KMS-11 (cell line): ENCODE data around the gene OXSR1.

Experiments
- H2AFZ ChIP-seq: fragments of 200-600 bp; sonication (generic); 2 replicates; pipeline ENCODE4 v1.6.1; 2016; ENCODE audit warnings: antibody characterized with exemption, mixed run types, low read depth
- H3K27ac ChIP-seq: fragments of 200-600 bp; sonication (generic); 2 replicates; pipeline ENCODE4 v1.6.1; 2016; ENCODE audit warnings: mild to moderate bottlenecking, mixed run types
- H3K27me3 ChIP-seq: fragments of 200-600 bp; sonication (generic); 2 replicates; pipeline ENCODE4 v1.6.1; 2017; ENCODE audit warnings: mild to moderate bottlenecking, low read depth, mixed run types, moderate library complexity; ENCODE audit not compliant: insufficient read depth
- H3K36me3 ChIP-seq: fragments of 200-600 bp; sonication (generic); 2 replicates; pipeline ENCODE4 v1.6.1; 2017; ENCODE audit warnings: mild to moderate bottlenecking, mixed run types; ENCODE audit not compliant: insufficient read depth
- H3K4me1 ChIP-seq: fragments of 200-600 bp; sonication (generic); 2 replicates; pipeline ENCODE4 v1.6.1; 2016; ENCODE audit warnings: mild to moderate bottlenecking, low read depth, mixed run types; ENCODE audit not compliant: poor library complexity, severe bottlenecking
- H3K4me2 ChIP-seq: fragments of 200-600 bp; sonication (generic); 2 replicates; pipeline ENCODE4 v1.7.0; 2016; ENCODE audit warnings: mild to moderate bottlenecking, mixed run types
- H3K4me3 ChIP-seq: fragments of 200-600 bp; sonication (generic); IDR thresholded peaks from 2 replicates; pipeline ENCODE4 v1.6.1; 2017; ENCODE audit warnings: low read depth, low read length, mixed read lengths; ENCODE audit not compliant: insufficient read depth
- H3K79me2 ChIP-seq: fragments of 200-600 bp; sonication (generic); 2 replicates; pipeline ENCODE4 v1.6.1; 2016; ENCODE audit warnings: low read depth, mixed run types; ENCODE audit not compliant: insufficient read depth
- H3K9ac ChIP-seq: fragments of 200-600 bp; sonication (generic); 2 replicates; pipeline ENCODE4 v1.6.1; 2016; ENCODE audit warnings: mild to moderate bottlenecking, mixed run types
- H4K20me1 ChIP-seq: fragments of 200-600 bp; sonication (generic); 2 replicates; pipeline ENCODE4 v1.6.1; 2016; ENCODE audit warnings: mild to moderate bottlenecking, mixed run types; ENCODE audit not compliant: insufficient read depth
- CTCF ChIP-seq: fragments of 200-600 bp; sonication (generic); conservative IDR thresholded peaks from 2 replicates; pipeline ENCODE4 v1.6.1; 2017; ENCODE audit warnings: low read depth, mild to moderate bottlenecking, antibody characterized with exemption, low read length, moderate library complexity, mixed read lengths

OXSR1 gene

GRCh38 chr3:38257583-38257982 is 92.2 kb downstream of the OXSR1 start:
- Histone ChIP-seq H4K20me1 (no peaks in the 10 kb centered on the region), H3K27ac (no peak overlapping the region), H3K9ac (no peak overlapping the region), H3K4me1 (no peaks in the 10 kb centered on the region), H3K79me2 (no peaks in the 10 kb centered on the region), H3K36me3 (no peaks in the 10 kb centered on the region), H2AFZ (no peak overlapping the region), H3K27me3 (no peaks in the 10 kb centered on the region), H3K4me2 (no peak overlapping the region), H3K4me3 (no peak overlapping the region)
- TF ChIP-seq CTCF = no peak

DNA sequence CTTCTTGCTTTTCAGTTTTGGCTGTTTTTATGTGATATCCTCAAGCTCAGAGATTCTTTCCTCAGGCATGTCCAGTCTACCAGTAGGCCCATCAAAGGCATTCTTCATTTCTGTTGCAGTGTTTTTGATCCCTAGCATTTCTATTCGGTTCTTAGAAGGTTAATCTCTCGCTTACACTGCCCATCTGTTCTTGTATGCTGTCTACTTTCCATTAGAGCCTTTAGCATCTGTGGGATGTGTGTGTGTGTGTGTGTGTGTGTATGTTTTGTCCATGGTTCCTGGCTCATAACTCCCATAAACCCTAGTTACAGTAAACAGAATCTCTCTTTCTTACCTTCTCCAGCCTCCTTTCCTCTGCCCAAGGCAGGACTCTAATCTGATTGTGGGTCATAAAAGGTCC is 95.1 kb downstream of the OXSR1 start:
- H3K36me3 ChIP-seq = no peaks in the 10 kb centered on the region
- H3K4me2 ChIP-seq = no peak overlapping the region
- no peak overlapping the region for H3K27ac ChIP-seq
- H3K4me3 ChIP-seq = no peak overlapping the region
- TF ChIP-seq CTCF = no peak
- H4K20me1 ChIP-seq = no peaks in the 10 kb centered on the region
- no peak overlapping the region for H2AFZ ChIP-seq
- no peaks in the 10 kb centered on the region for H3K27me3 ChIP-seq
- no peaks in the 10 kb centered on the region for H3K4me1 ChIP-seq
- H3K79me2 ChIP-seq = no peaks in the 10 kb centered on the region
- no peak overlapping the region for H3K9ac ChIP-seq

DNA sequence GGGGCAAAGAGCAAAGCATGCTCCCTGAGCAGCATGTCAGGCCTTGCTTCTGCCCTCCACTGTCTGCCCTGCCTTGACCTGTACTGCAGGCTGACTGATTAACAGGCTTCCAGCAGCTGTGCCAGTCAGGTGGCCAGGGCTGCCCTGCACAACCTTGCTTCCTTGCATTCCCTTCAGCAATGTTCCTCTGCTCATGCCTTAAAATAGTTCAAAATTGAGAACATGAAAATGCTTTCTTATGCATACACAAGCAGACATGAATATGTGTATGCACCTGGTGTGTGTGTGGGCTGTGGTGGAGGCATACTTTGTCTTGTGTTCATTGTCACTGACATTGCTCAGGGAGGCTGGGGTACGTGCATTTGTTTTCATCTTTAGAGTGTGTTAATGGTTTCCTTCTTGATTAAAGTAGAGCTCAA is 99.0 kb downstream of the OXSR1 start:
- no peaks in the 10 kb centered on the region for H3K79me2 ChIP-seq
- TF ChIP-seq CTCF = no peak
- H3K4me3 ChIP-seq = no peak overlapping the region
- H3K27me3 ChIP-seq = no peaks in the 10 kb centered on the region
- H3K27ac ChIP-seq = no peak overlapping the region
- H3K4me1 ChIP-seq = no peaks in the 10 kb centered on the region
- no peak overlapping the region for H3K4me2 ChIP-seq
- no peak overlapping the region for H2AFZ ChIP-seq
- H3K36me3 ChIP-seq = no peaks in the 10 kb centered on the region
- H4K20me1 ChIP-seq = no peaks in the 10 kb centered on the region
- H3K9ac ChIP-seq = no peak overlapping the region

DNA sequence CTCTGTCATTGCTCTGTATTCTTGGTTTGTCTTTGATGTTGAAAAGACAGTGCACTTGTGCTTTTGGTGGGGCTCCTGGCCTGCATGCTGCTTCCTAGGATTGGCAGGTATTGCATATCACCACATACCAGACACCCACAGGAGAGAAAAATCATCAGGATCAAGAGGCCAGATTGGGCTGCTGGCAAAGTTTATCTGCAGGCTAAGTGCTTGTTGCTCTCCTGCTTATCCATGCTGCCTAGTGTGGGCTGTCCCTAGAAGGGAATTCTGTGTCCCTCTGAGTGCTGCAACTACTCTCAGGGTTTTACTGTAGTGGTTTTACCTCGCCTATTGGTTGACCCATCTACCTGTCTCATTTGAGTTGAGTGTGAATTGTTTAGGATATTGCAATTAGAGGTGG is 99.4 kb downstream of the OXSR1 start:
- H3K9ac ChIP-seq = no peak overlapping the region
- H2AFZ ChIP-seq = no peak overlapping the region
- H3K27me3 ChIP-seq = no peaks in the 10 kb centered on the region
- H3K79me2 ChIP-seq = no peaks in the 10 kb centered on the region
- H3K36me3 ChIP-seq = no peaks in the 10 kb centered on the region
- H3K4me3 ChIP-seq = no peak overlapping the region
- no peak overlapping the region for H3K4me2 ChIP-seq
- TF ChIP-seq CTCF = no peak
- H3K4me1 ChIP-seq = no peaks in the 10 kb centered on the region
- no peaks in the 10 kb centered on the region for H4K20me1 ChIP-seq
- no peak overlapping the region for H3K27ac ChIP-seq
